ENCODE results near the gene HDAC3. TPM values are rescaled to one million over a fixed set of nuclear protein-coding genes. Genes with fewer than 3 reads are reported as not detected.

Gene HDAC3
- total and polyA plus RNA-seq, 2 donors from 2014 or later = 44.7 to 47.5 TPM

DNA sequence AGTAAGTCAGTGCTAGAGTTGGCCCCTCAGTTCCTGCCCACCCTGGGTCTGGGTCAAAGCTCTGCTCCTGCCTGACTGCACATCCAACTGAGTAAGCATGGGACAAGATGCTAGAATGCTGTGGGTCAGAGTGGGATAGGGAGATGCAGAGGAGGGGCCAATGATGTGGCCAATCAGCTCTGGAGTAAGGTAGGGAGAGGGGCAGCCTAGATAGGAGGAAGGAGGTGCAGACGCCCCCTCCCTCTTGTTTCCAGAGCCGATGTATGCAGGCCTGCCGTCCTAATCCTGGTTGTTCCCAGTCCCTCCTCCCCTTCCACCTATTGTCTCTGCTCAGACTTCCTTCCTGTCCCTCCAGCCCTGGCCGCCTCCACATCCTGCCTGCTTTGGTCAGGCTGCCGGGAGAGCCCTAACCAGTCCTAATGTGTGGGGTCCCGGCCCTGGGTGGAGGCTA, 44.1 kb upstream of the HDAC3 start:
- FAIRE-seq (no peak), DNase-seq (peak in 3 of 5 donors; percentile 36 to 73 (median 62))
- TF ChIP-seq, protein P1, sequence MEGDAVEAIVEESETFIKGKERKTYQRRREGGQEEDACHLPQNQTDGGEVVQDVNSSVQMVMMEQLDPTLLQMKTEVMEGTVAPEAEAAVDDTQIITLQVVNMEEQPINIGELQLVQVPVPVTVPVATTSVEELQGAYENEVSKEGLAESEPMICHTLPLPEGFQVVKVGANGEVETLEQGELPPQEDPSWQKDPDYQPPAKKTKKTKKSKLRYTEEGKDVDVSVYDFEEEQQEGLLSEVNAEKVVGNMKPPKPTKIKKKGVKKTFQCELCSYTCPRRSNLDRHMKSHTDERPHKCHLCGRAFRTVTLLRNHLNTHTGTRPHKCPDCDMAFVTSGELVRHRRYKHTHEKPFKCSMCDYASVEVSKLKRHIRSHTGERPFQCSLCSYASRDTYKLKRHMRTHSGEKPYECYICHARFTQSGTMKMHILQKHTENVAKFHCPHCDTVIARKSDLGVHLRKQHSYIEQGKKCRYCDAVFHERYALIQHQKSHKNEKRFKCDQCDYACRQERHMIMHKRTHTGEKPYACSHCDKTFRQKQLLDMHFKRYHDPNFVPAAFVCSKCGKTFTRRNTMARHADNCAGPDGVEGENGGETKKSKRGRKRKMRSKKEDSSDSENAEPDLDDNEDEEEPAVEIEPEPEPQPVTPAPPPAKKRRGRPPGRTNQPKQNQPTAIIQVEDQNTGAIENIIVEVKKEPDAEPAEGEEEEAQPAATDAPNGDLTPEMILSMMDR (IDR thresholded peaks at IDR 0.05; ENCODE audit: borderline replicate concordance, extremely low read depth, insufficient read depth) = no peak
- Histone ChIP-seq H3K9me3 (ENCODE audit: control insufficient read depth in 2 of 3, insufficient read depth in 1 of 3, low read length in 3 of 3) (no peaks in the 10 kb centered on the region), H3K4me3 (ENCODE audit: low read length in 3 of 3) (peak overlapping the region in 1 of 3 donors; percentile 64), H3K27me3 (ENCODE audit: control insufficient read depth, insufficient read depth, low read length) (no peaks in the 10 kb centered on the region), H3K27ac (ENCODE audit: low read depth in 2 of 2, low read length in 2 of 2) (peak overlapping the region in 1 of 2 donors; percentile 95), H3K36me3 (ENCODE audit: control insufficient read depth in 2 of 3, insufficient read depth in 3 of 3, low read length in 3 of 3) (no peaks in the 10 kb centered on the region), H3K4me1 (ENCODE audit: control insufficient read depth in 2 of 3, insufficient read depth in 2 of 3, low read depth in 1 of 3, low read length in 3 of 3) (peaks cover 0 to 16% (median 9%) of the 10 kb centered on the region in 3 donors), H3K9ac (ENCODE audit: low read length in 3 of 3) (peak overlapping the region in 2 of 3 donors; percentile 22 to 60)
- intact Hi-C loops (cut with DNase I) = no loop called here

DNA sequence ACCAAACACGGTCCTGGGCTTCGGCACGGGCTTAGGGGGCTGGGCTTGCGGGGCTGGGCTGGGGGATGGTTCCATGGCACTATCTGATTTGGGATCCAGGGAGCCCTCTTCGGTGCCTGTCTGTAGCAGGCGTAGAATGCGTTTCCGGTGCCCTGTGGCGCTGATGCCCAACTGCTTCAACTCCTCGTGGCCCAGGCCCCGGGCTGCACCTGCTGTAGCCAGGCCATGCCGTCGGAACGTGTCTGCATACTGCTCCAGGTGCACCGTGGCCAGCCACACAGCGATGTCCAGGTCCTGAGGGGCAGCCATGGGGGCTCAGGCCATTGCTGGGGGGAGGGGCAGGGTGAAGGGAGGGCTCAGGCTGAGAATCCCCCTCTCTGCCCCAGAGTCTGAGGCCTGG, 43.5 kb upstream of the HDAC3 start:
- Histone ChIP-seq H3K27me3 (ENCODE audit: control insufficient read depth, insufficient read depth, low read length) (no peaks in the 10 kb centered on the region), H3K36me3 (ENCODE audit: control insufficient read depth in 2 of 3, insufficient read depth in 3 of 3, low read length in 3 of 3) (no peaks in the 10 kb centered on the region), H3K9ac (ENCODE audit: low read length in 3 of 3) (no peak overlapping the region), H3K27ac (ENCODE audit: low read depth in 2 of 2, low read length in 2 of 2) (peak overlapping the region in 1 of 2 donors; percentile 42), H3K4me3 (ENCODE audit: low read length in 3 of 3) (peak overlapping the region in 1 of 3 donors; percentile 64), H3K9me3 (ENCODE audit: control insufficient read depth in 2 of 3, insufficient read depth in 1 of 3, low read length in 3 of 3) (no peaks in the 10 kb centered on the region), H3K4me1 (ENCODE audit: control insufficient read depth in 2 of 3, insufficient read depth in 2 of 3, low read depth in 1 of 3, low read length in 3 of 3) (peaks cover 0 to 16% (median 9%) of the 10 kb centered on the region in 3 donors)
- DNase-seq = no peak
- TF ChIP-seq, protein P1 (IDR thresholded peaks at IDR 0.05; ENCODE audit: borderline replicate concordance, extremely low read depth, insufficient read depth) = no peak
- intact Hi-C loops (cut with DNase I) = no loop called here
- FAIRE-seq = no peak

DNA sequence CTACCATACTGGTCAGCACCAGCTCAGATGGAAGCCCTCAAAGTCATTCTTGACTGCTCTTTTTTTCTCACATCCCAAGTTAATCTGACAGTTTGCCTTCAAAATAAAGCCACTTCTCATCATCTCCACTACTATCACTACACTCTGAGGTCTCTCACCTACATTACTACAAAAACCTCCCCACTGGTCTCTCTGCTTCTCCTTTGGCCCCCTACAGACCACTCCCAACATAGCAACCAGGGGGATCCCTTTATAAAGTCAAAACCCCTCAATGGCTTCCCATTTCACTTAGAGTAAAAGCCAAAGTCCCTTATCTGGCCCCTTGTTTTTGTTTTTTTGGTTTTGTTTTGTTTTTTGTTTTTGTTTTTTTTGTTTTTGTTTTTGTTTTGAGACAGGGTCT, 40.8 kb upstream of the HDAC3 start:
- Histone ChIP-seq H3K27ac (ENCODE audit: low read depth in 2 of 2, low read length in 2 of 2) (no peak overlapping the region), H3K9ac (ENCODE audit: low read length in 3 of 3) (no peak overlapping the region), H3K36me3 (ENCODE audit: control insufficient read depth in 2 of 3, insufficient read depth in 3 of 3, low read length in 3 of 3) (no peaks in the 10 kb centered on the region), H3K9me3 (ENCODE audit: control insufficient read depth in 2 of 3, insufficient read depth in 1 of 3, low read length in 3 of 3) (no peaks in the 10 kb centered on the region), H3K4me3 (ENCODE audit: low read length in 3 of 3) (no peak overlapping the region), H3K4me1 (ENCODE audit: control insufficient read depth in 2 of 3, insufficient read depth in 2 of 3, low read depth in 1 of 3, low read length in 3 of 3) (peaks cover 0 to 13% (median 0%) of the 10 kb centered on the region in 3 donors), H3K27me3 (ENCODE audit: control insufficient read depth, insufficient read depth, low read length) (no peaks in the 10 kb centered on the region)
- DNase-seq (peak in 1 of 5 donors; percentile 42), FAIRE-seq (no peak)
- intact Hi-C loops (cut with DNase I) = no loop called here
- TF ChIP-seq, protein P1 (IDR thresholded peaks at IDR 0.05; ENCODE audit: borderline replicate concordance, extremely low read depth, insufficient read depth) = no peak

DNA sequence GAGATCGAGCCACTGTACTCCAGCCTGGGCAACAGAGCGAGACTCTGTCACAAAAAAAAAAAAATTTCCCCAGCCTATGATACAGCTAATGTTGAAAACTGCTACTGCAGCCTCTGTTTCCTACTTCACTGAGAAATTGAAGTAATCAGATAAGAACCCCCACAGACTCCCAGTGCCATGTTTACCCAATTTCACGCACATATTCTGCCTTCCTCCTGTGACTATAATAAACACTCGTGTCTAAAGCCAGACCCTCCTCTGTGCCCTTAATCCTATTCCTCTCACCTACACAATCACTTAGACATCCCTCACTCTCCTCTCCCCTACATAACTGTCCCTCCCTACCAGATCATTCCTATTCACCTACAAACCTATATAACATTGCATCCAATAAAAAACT, 39.0 kb upstream of the HDAC3 start:
- no peaks in the 10 kb centered on the region for H3K9me3 ChIP-seq (ENCODE audit: control insufficient read depth in 2 of 3, insufficient read depth in 1 of 3, low read length in 3 of 3)
- no peaks in the 10 kb centered on the region for H3K27me3 ChIP-seq (ENCODE audit: control insufficient read depth, insufficient read depth, low read length)
- peaks cover 0 to 2% (median 0%) of the 10 kb centered on the region in 3 donors for H3K4me1 ChIP-seq (ENCODE audit: control insufficient read depth in 2 of 3, insufficient read depth in 2 of 3, low read depth in 1 of 3, low read length in 3 of 3)
- DNase-seq = no peak
- peaks cover 0 to 2% (median 0%) of the 10 kb centered on the region in 3 donors for H3K36me3 ChIP-seq (ENCODE audit: control insufficient read depth in 2 of 3, insufficient read depth in 3 of 3, low read length in 3 of 3)
- no peak overlapping the region for H3K27ac ChIP-seq (ENCODE audit: low read depth in 2 of 2, low read length in 2 of 2)
- H3K4me3 ChIP-seq (ENCODE audit: low read length in 3 of 3) = no peak overlapping the region
- TF ChIP-seq, protein P1 (IDR thresholded peaks at IDR 0.05; ENCODE audit: borderline replicate concordance, extremely low read depth, insufficient read depth) = no peak
- intact Hi-C loops (cut with DNase I) = no loop called here
- FAIRE-seq = no peak
- H3K9ac ChIP-seq (ENCODE audit: low read length in 3 of 3) = no peak overlapping the region

Data from kidney (tissue), 14 donors.